Peyer's patch (tissue), 4 donors: Measurements from ENCODE around the gene GRM2. TPM values are rescaled to one million over a fixed set of nuclear protein-coding genes. Genes with fewer than 3 reads are reported as not detected.

Experiments used
- small RNA-seq, 2 donors: library from RNA; depleted of rRNA; stranded (forward); fragments of <200 nt; gene quantifications; one replicate each; pipeline ENCODE3, GENCODE V24; 2016
- total RNA-seq, 4 donors: library from RNA; depleted of rRNA; stranded (reverse); fragments of >200 nt; gene quantifications; one replicate each; pipeline ENCODE4 v1.1.0, GENCODE V29; 2016

The GRM2 gene
- total RNA-seq, 4 donors from 2014 or later = 0.54 to 2.5 (median 0.57) TPM; not detected in 1

Small RNA genes within 50 kb of the gene (small RNA-seq; reads per million reads assigned to genes)
- 2,011 to 6,730 reads per million in 2 donors for gene RNA5SP132

Other genes starting within 250 kb of the GRM2 start
- 10 to 100 TPM; 12.6 to 31.4 (median 17.5) TPM for gene DCAF1, start 207.1 kb upstream of the GRM2 start, total RNA-seq
- gene RAD54L2, start 168.3 kb upstream of the GRM2 start, total RNA-seq = 10 to 100 TPM; 22.1 to 57.8 (median 26.5) TPM
- 100 to 1,000 TPM in 1 of 4 donors, 10 to 100 TPM in 3; 22.3 to 118 (median 83.2) TPM for gene TEX264, start 35.8 kb upstream of the GRM2 start, total RNA-seq
- gene IQCF6, start 72.2 kb downstream of the GRM2 start, total RNA-seq = not detected
- gene IQCF2, start 154.5 kb downstream of the GRM2 start, total RNA-seq = not detected
- gene IQCF5, start 168.5 kb downstream of the GRM2 start, total RNA-seq = not detected
- not detected for gene IQCF1, start 196.3 kb downstream of the GRM2 start, total RNA-seq
- gene RRP9, start 234.8 kb downstream of the GRM2 start, total RNA-seq = 10 to 100 TPM in 1 of 4 donors, 1 to 10 TPM in 3; 4.7 to 17.3 (median 7.7) TPM
- 100 to 1,000 TPM; 100 to 157 (median 137) TPM for gene PARP3, start 235.3 kb downstream of the GRM2 start, total RNA-seq
- gene GPR62, start 248.3 kb downstream of the GRM2 start, total RNA-seq = not detected